ENCODE measurements around the gene TET1. TPM values are rescaled to one million over a fixed set of nuclear protein-coding genes. Genes with fewer than 3 reads are reported as not detected.
"Not testable (repeated sequence)": the region's sequence is repeated elsewhere in the genome, so short reads cannot be mapped to it uniquely, and the experiment has no call there.

The TET1 gene

GRCh38 chr10:68740676-68741075, 180.5 kb downstream of the TET1 start:
- WGBS, 2 donors (ENCODE audit: extremely low coverage in 2 of 2, insufficient read length in 2 of 2, insufficient replicate concordance in 1 of 2) = no CpG with 5 or more reads among the region's 5 CpGs
- H3K4me2 ChIP-seq (ENCODE audit: insufficient read depth, low read length, poor library complexity, severe bottlenecking); H3K4me1 ChIP-seq (ENCODE audit: control insufficient read depth in 2 of 2, insufficient read depth in 1 of 2, low read depth in 1 of 2, low read length in 2 of 2); H3K9ac ChIP-seq (ENCODE audit: low read depth, low read length, poor library complexity); H3K79me1 ChIP-seq (ENCODE audit: low read depth, low read length); H3K27ac ChIP-seq (replicated peaks; ENCODE audit: low read length); H2AFZ ChIP-seq (ENCODE audit: low read length); H2BK5ac ChIP-seq (ENCODE audit: low read length); H3K4me3 ChIP-seq (ENCODE audit: low read length in 2 of 2); H2BK12ac ChIP-seq (ENCODE audit: low read length); H3K14ac ChIP-seq (ENCODE audit: low read length); H3K27me3 ChIP-seq (ENCODE audit: control insufficient read depth in 3 of 3, insufficient read depth in 3 of 3, low read depth in 1 of 3, low read length in 3 of 3); H2BK15ac ChIP-seq (ENCODE audit: low read length); H3K4ac ChIP-seq (ENCODE audit: low read length); H3K18ac ChIP-seq (ENCODE audit: low read length); DNase-seq (ENCODE audit: low spot score); H4K91ac ChIP-seq (ENCODE audit: low read depth, low read length, poor library complexity); H4K8ac ChIP-seq (ENCODE audit: low read depth, low read length); H2AK5ac ChIP-seq (ENCODE audit: low read depth, low read length); H2BK120ac ChIP-seq (ENCODE audit: low read depth, low read length); H3K9me3 ChIP-seq (replicated peaks in 1 of 2; ENCODE audit: control insufficient read depth in 2 of 2, insufficient read depth in 1 of 2, low read depth in 1 of 2, low read length in 2 of 2); H3K23ac ChIP-seq (ENCODE audit: low read depth, low read length, poor library complexity): not testable (repeated sequence)
- peaks cover 35 to 97% of the 10 kb centered on the region in 2 donors for H3K36me3 ChIP-seq (replicated peaks in 1 of 2; ENCODE audit: control insufficient read depth in 2 of 2, insufficient read depth in 2 of 2, low read length in 2 of 2)

- no peaks in the 10 kb centered on the region for H3K27me3 ChIP-seq (ENCODE audit: control insufficient read depth in 3 of 3, insufficient read depth in 3 of 3, low read depth in 1 of 3, low read length in 3 of 3)
- no peak overlapping the region for H2BK15ac ChIP-seq (ENCODE audit: low read length)
- H3K14ac ChIP-seq (ENCODE audit: low read length) = no peak overlapping the region
- H2AFZ ChIP-seq (ENCODE audit: low read length) = no peak overlapping the region
- H3K4ac ChIP-seq (ENCODE audit: low read length) = no peak overlapping the region
- no peak overlapping the region for H2BK120ac ChIP-seq (ENCODE audit: low read depth, low read length)
- no peaks in the 10 kb centered on the region for H3K79me1 ChIP-seq (ENCODE audit: low read depth, low read length)
- H3K4me3 ChIP-seq (ENCODE audit: low read length in 2 of 2) = no peak overlapping the region
- no peak overlapping the region for H3K23ac ChIP-seq (ENCODE audit: low read depth, low read length, poor library complexity)
- no peak overlapping the region for H2BK12ac ChIP-seq (ENCODE audit: low read length)
- no CpG with 5 or more reads among the region's 6 CpGs for WGBS, 2 donors (ENCODE audit: extremely low coverage in 2 of 2, insufficient read length in 2 of 2, insufficient replicate concordance in 1 of 2)
- H3K4me2 ChIP-seq (ENCODE audit: insufficient read depth, low read length, poor library complexity, severe bottlenecking) = no peak overlapping the region
- no peak overlapping the region for H3K18ac ChIP-seq (ENCODE audit: low read length)
- no peak for DNase-seq (ENCODE audit: low spot score)
- no peaks in the 10 kb centered on the region for H3K4me1 ChIP-seq (ENCODE audit: control insufficient read depth in 2 of 2, insufficient read depth in 1 of 2, low read depth in 1 of 2, low read length in 2 of 2)
- no peak overlapping the region for H3K27ac ChIP-seq (replicated peaks; ENCODE audit: low read length)
- H4K8ac ChIP-seq (ENCODE audit: low read depth, low read length) = no peak overlapping the region
- no peak overlapping the region for H3K9ac ChIP-seq (ENCODE audit: low read depth, low read length, poor library complexity)
- H3K9me3 ChIP-seq (replicated peaks in 1 of 2; ENCODE audit: control insufficient read depth in 2 of 2, insufficient read depth in 1 of 2, low read depth in 1 of 2, low read length in 2 of 2) = no peaks in the 10 kb centered on the region
- no peak overlapping the region for H2AK5ac ChIP-seq (ENCODE audit: low read depth, low read length)
- no peak overlapping the region for H2BK5ac ChIP-seq (ENCODE audit: low read length)
- H4K91ac ChIP-seq (ENCODE audit: low read depth, low read length, poor library complexity) = no peak overlapping the region
- peaks cover 28 to 96% of the 10 kb centered on the region in 2 donors for H3K36me3 ChIP-seq (replicated peaks in 1 of 2; ENCODE audit: control insufficient read depth in 2 of 2, insufficient read depth in 2 of 2, low read length in 2 of 2)
These were observed 182.3 kb downstream of the TET1 start for GRCh38 chr10:68742397-68742796.

Small RNAs within 50 kb of the gene (small RNA-seq; reads per million reads assigned to genes)
- not detected for gene RF00019 (ENCODE audit: insufficient read depth)
